ENCODE results near the gene ZC3H15. TPM values are rescaled to one million over a fixed set of nuclear protein-coding genes. Genes with fewer than 3 reads are reported as not detected.

ZC3H15 gene
- total RNA-seq, 2 donors from 2014 or later, result 38.3 to 41.6 TPM

- H3K9me3 ChIP-seq, result no peaks in the 10 kb centered on the region
Observed at GRCh38 chr2:186497928-186498327, 11.9 kb downstream of the ZC3H15 start.

GRCh38 chr2:186498834-186499233 is 12.8 kb downstream of the ZC3H15 start:
- H3K27me3 ChIP-seq, result no peaks in the 10 kb centered on the region
- no peaks in the 10 kb centered on the region for H3K9me3 ChIP-seq
- H3K4me3 ChIP-seq, result no peak overlapping the region
- H3K27ac ChIP-seq, result no peak overlapping the region
- peaks cover 52% of the 10 kb centered on the region for H3K36me3 ChIP-seq
- DNase-seq (ENCODE audit: low spot score), result no peak
- peaks cover 0 to 7% of the 10 kb centered on the region in 2 donors for H3K4me1 ChIP-seq
- TF ChIP-seq, protein P1, sequence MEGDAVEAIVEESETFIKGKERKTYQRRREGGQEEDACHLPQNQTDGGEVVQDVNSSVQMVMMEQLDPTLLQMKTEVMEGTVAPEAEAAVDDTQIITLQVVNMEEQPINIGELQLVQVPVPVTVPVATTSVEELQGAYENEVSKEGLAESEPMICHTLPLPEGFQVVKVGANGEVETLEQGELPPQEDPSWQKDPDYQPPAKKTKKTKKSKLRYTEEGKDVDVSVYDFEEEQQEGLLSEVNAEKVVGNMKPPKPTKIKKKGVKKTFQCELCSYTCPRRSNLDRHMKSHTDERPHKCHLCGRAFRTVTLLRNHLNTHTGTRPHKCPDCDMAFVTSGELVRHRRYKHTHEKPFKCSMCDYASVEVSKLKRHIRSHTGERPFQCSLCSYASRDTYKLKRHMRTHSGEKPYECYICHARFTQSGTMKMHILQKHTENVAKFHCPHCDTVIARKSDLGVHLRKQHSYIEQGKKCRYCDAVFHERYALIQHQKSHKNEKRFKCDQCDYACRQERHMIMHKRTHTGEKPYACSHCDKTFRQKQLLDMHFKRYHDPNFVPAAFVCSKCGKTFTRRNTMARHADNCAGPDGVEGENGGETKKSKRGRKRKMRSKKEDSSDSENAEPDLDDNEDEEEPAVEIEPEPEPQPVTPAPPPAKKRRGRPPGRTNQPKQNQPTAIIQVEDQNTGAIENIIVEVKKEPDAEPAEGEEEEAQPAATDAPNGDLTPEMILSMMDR (IDR thresholded peaks at IDR 0.05), result no peak

More at GRCh38 chr2:186497928-186498327, 11.9 kb downstream of the ZC3H15 start:
- TF ChIP-seq, protein P1 (IDR thresholded peaks at IDR 0.05), result no peak
- no peak for DNase-seq (ENCODE audit: low spot score)
- Histone ChIP-seq H3K4me3 (no peak overlapping the region), H3K36me3 (peaks cover 47% of the 10 kb centered on the region), H3K27ac (no peak overlapping the region), H3K27me3 (no peaks in the 10 kb centered on the region), H3K4me1 (peaks cover 0 to 16% of the 10 kb centered on the region in 2 donors)

DNA sequence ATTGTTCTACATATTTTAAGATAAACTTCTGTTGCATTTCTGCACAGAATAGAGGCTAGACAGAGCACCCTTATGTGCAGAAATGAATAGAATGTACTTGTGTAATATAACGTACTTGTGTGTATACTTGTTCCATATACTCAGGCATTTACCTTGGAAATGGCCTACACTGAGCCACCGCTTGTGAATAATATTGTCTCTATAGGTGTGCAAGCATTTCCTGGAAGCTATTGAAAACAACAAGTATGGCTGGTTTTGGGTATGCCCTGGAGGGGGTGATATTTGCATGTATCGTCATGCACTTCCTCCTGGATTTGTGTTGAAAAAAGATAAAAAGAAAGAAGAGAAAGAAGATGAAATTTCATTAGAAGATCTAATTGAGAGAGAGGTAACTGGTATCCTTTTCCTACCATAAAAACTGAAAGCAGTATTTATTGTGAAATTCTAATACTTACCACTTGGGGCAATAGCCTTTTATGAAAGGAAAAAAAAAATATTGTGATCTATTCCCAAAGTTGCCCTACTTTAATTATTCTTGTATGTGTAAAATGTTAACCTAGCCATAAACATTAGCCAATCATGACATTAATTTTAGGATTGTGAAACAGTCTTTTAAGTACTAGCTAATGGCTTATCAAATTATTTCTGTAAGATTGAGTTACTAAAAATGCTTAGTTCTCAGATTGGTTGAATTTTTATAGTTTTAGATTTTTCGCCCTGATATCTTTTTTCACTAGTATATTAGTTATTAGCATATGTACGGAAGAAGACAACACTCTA is 18.0 kb downstream of the ZC3H15 start:
- H3K27me3 ChIP-seq, result no peaks in the 10 kb centered on the region
- H3K36me3 ChIP-seq, result peaks cover 86% of the 10 kb centered on the region
- no peaks in the 10 kb centered on the region for H3K9me3 ChIP-seq
- DNase-seq (ENCODE audit: low spot score), result no peak
- no peak overlapping the region for H3K4me3 ChIP-seq
- TF ChIP-seq, protein P1 (IDR thresholded peaks at IDR 0.05), result peak; percentile 28 to 74
- no peak overlapping the region for H3K27ac ChIP-seq
- no peaks in the 10 kb centered on the region for H3K4me1 ChIP-seq

GRCh38 chr2:186508263-186508662 is 22.2 kb downstream of the ZC3H15 start:
- H3K36me3 ChIP-seq, result peaks cover 61% of the 10 kb centered on the region
- no peak for DNase-seq (ENCODE audit: low spot score)
- no peaks in the 10 kb centered on the region for H3K27me3 ChIP-seq
- H3K4me3 ChIP-seq, result no peak overlapping the region
- no peaks in the 10 kb centered on the region for H3K4me1 ChIP-seq
- TF ChIP-seq, protein P1 (IDR thresholded peaks at IDR 0.05), result no peak
- H3K9me3 ChIP-seq, result no peaks in the 10 kb centered on the region
- no peak overlapping the region for H3K27ac ChIP-seq

DNA sequence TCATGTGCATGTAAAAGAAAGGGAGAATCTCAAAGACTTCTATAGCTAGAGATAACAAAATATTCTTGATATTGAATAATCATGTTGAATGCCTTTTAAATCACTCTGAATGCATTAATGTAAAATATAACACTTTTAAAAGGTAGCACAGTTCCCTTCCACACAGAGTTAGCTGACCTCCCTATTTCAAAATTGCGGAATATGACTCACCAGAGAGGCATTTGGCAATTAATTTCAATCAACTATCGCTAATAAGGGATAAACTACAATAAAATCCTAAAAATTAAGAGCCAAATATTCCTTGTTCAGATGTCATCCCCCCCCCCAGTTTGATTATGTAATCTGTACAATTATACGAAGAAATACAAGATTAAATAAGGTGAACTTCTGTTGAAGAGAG is 29.3 kb downstream of the ZC3H15 start:
- Histone ChIP-seq H3K9me3 (no peaks in the 10 kb centered on the region), H3K36me3 (no peaks in the 10 kb centered on the region), H3K4me3 (no peak overlapping the region), H3K27me3 (no peaks in the 10 kb centered on the region), H3K4me1 (no peaks in the 10 kb centered on the region), H3K27ac (no peak overlapping the region)
- TF ChIP-seq, protein P1 (IDR thresholded peaks at IDR 0.05), result no peak
- no peak for DNase-seq (ENCODE audit: low spot score)
